Right lobe of liver (tissue), 4 donors: ENCODE results near the gene ADGRD2.

Source experiments
- POLR2A ChIP-seq: fragments of 450-650 bp; IDR thresholded peaks from one replicate; pipeline ENCODE4 v1.6.1; 2017; ENCODE audit warnings: antibody characterized with exemption, mild to moderate bottlenecking
- TF ChIP-seq, protein P1 (sequence below), 4 donors: fragments of 200-600 bp in 3 of 4; fragments of 450-650 bp in 1 of 4; IDR thresholded peaks; one replicate each; pipeline versions ENCODE4 v1.5.1 to v1.8.0; 2016 to 2022; ENCODE audit warnings: antibody characterized with exemption in 4 of 4, mild to moderate bottlenecking in 2 of 4
- donor health status: DM: no; HTN: no; CAD: no.
- donor health status: DM: no; HTN: no; CAD: no.
- donor health status: DM: no; HTN: yes; CAD: no.

DNA sequence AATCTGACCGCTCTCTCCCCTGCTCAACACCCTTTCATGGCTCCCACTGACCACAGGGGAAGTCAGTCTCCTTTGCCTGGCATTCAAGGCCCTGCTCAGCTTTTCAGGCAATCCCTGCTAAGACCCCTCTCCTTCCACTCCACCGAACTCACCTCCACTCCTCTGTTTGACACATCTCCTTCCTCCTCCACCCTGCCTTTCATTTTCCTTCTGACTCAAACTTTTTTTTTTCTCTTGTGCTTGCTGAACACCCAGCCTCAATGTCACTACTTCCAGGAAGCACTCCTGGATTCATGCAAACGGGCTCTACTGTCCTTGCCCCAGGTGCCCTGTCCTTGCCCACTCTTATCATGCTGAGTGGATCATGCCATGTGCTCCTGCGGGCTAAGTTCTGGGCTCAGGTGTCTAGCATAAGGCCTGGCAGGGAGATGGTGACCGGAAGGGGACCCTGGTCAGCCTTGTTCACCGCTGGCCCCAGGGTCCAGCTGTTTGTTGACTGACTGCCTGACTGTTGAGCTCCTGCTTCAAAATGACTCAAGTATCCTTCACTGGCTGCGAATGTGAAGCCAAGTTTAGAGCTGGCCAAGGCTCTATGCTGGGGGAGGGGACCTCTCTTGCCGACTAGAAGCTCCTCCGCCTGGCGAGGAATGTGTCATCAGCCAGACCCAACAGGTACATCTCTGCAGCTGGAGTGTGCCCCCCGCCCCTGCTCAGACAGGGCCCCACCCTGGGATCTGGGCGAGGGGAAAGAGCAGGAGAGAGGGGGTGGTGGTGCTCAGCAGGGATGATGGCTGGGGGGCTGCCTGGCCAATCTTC is 50.8 kb downstream of the ADGRD2 start:
- TF ChIP-seq, protein P1, sequence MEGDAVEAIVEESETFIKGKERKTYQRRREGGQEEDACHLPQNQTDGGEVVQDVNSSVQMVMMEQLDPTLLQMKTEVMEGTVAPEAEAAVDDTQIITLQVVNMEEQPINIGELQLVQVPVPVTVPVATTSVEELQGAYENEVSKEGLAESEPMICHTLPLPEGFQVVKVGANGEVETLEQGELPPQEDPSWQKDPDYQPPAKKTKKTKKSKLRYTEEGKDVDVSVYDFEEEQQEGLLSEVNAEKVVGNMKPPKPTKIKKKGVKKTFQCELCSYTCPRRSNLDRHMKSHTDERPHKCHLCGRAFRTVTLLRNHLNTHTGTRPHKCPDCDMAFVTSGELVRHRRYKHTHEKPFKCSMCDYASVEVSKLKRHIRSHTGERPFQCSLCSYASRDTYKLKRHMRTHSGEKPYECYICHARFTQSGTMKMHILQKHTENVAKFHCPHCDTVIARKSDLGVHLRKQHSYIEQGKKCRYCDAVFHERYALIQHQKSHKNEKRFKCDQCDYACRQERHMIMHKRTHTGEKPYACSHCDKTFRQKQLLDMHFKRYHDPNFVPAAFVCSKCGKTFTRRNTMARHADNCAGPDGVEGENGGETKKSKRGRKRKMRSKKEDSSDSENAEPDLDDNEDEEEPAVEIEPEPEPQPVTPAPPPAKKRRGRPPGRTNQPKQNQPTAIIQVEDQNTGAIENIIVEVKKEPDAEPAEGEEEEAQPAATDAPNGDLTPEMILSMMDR (IDR thresholded peaks at IDR 0.05) = no peak
- TF ChIP-seq POLR2A = no peak
